Inflammatory macrophage (primary cell): ENCODE data around the gene ADISSP.
A peak's percentile ranks its signal among the peaks of the same experiment; 100 is the strongest.

Experiments
- DNase-seq, 2 donors: peaks; one replicate each; pipeline ENCODE4 v3.0.0-alpha.2; 2020 to 2022
- total RNA-seq, 18 experiments: gene quantifications; one replicate each; lab custom pipeline; 2026; ENCODE audit warnings: mixed read lengths in 6 of 18, inconsistent platforms in 2 of 18; lab: John Stamatoyannopoulos, UW

Gene ADISSP
- 16.7 to 95.5 (median 45.4) reads per million in 18 experiments for total RNA-seq

- DNase-seq, result peak; percentile 98 to 99
These were observed at the start of gene ADISSP for GRCh38 chr20:3767427-3768341. TSS of gene ADISSP (minus strand) at chr20:3767753. CDS start at chr20:3760100, 7,653 bp downstream.

GRCh38 chr20:3815703-3816315 lies 48.3 kb upstream of the ADISSP start:
- DNase-seq, result no peak

- DNase-seq, result no peak
These were observed 47.5 kb upstream of the ADISSP start for GRCh38 chr20:3814928-3815495.

GRCh38 chr20:3813848-3814581 lies 46.5 kb upstream of the ADISSP start:
- no peak for DNase-seq

GRCh38 chr20:3812975-3813847 lies 45.7 kb upstream of the ADISSP start:
- no peak for DNase-seq

GRCh38 chr20:3812259-3812681 lies 44.7 kb upstream of the ADISSP start:
- DNase-seq, result no peak

- DNase-seq, result peak; percentile 90 to 95
These were observed 44.1 kb upstream of the ADISSP start for GRCh38 chr20:3811467-3812258.

- DNase-seq, result no peak
These were observed 41.0 kb upstream of the ADISSP start for GRCh38 chr20:3808544-3808943.

- no peak for DNase-seq
These were observed 37.2 kb upstream of the ADISSP start for GRCh38 chr20:3804781-3805180.

- DNase-seq, result no peak
These were observed 36.8 kb upstream of the ADISSP start for GRCh38 chr20:3804254-3804751.

GRCh38 chr20:3803854-3804253 lies 36.3 kb upstream of the ADISSP start:
- no peak for DNase-seq

- DNase-seq, result no peak
These were observed 35.7 kb upstream of the ADISSP start for GRCh38 chr20:3803289-3803688.

- DNase-seq, result no peak
These were observed 35.1 kb upstream of the ADISSP start for GRCh38 chr20:3802524-3803239.

GRCh38 chr20:3801846-3802245 lies 34.3 kb upstream of the ADISSP start:
- DNase-seq, result no peak

GRCh38 chr20:3801299-3801698 lies 33.7 kb upstream of the ADISSP start:
- no peak for DNase-seq

- no peak for DNase-seq
These were observed 33.3 kb upstream of the ADISSP start for GRCh38 chr20:3800878-3801260.

GRCh38 chr20:3800256-3800877 lies 32.8 kb upstream of the ADISSP start:
- DNase-seq, result no peak

- no peak for DNase-seq
These were observed 31.3 kb upstream of the ADISSP start for GRCh38 chr20:3798908-3799248.

GRCh38 chr20:3798373-3798768 lies 30.8 kb upstream of the ADISSP start:
- no peak for DNase-seq
